ENCODE measurements around the gene COPS7A. TPM values are rescaled to one million over a fixed set of nuclear protein-coding genes. Genes with fewer than 3 reads are reported as not detected.

COPS7A gene
- total RNA-seq, 1 experiment from 2014 or later: 34.2 TPM

- H3K18ac ChIP-seq (ENCODE audit: insufficient read length, low read depth, low read length): no peak overlapping the region
- H3T11ph ChIP-seq (ENCODE audit: low read length): no peak overlapping the region
- H2BK20ac ChIP-seq (ENCODE audit: low read depth, low read length, poor library complexity, severe bottlenecking): no peak overlapping the region
- no peak overlapping the region for H3K4me2 ChIP-seq (ENCODE audit: insufficient read depth, insufficient read length, low read length)
- Mint-ChIP-seq H3K36me3 (ENCODE audit: insufficient read depth in 1 of 3, low read depth in 3 of 3) (peaks cover 3 to 22% (median 8%) of the 10 kb centered on the region in 3 experiments; a peak in 6 of 7 replicates), H3K4me3 (no peak overlapping the region; a peak in 1 of 5 replicates), H3K4me1 (peaks cover 17 to 23% of the 10 kb centered on the region in 2 experiments), H3K27ac (no peak overlapping the region), H3K27me3 (ENCODE audit: low read depth) (peaks cover 26% of the 10 kb centered on the region), H3K9me3 (no peaks in the 10 kb centered on the region; a peak in 1 of 5 replicates)
- peaks cover 3% of the 10 kb centered on the region for H3K4me1 ChIP-seq (ENCODE audit: insufficient read depth, low read length)
- DNase-seq: no peak
- no peak overlapping the region for H2AFZ ChIP-seq (ENCODE audit: low read length)
- peaks cover 6% of the 10 kb centered on the region for H3K23me2 ChIP-seq (ENCODE audit: insufficient read length, low read depth, low read length, poor library complexity, severe bottlenecking)
- no peak overlapping the region for H3K27ac ChIP-seq (ENCODE audit: insufficient read length, low read depth, low read length)
- H4K20me1 ChIP-seq (ENCODE audit: control insufficient read depth, insufficient read depth, insufficient read length): no peaks in the 10 kb centered on the region
- H3K23ac ChIP-seq (ENCODE audit: insufficient read length, low read depth, low read length): no peak overlapping the region
- WGBS (ENCODE audit: extremely low coverage, insufficient read length, low lambda C conversion rate): no CpG with 5 or more reads among the region's 9 CpGs
- no peaks in the 10 kb centered on the region for H3K79me1 ChIP-seq (ENCODE audit: insufficient read depth, low read depth, low read length, poor library complexity, severe bottlenecking)
- H3K9me3 ChIP-seq (ENCODE audit: control insufficient read depth, low read depth, low read length): no peaks in the 10 kb centered on the region
- H3K27me3 ChIP-seq (ENCODE audit: insufficient read depth, low read length): no peaks in the 10 kb centered on the region; the same call in 1 of the 2 replicates
- H4K91ac ChIP-seq (ENCODE audit: insufficient read length, low read depth, low read length): no peak overlapping the region
- H3K9ac ChIP-seq (ENCODE audit: extremely low read depth, insufficient read length, low read length): no peak overlapping the region
- H4K8ac ChIP-seq (replicated peaks; ENCODE audit: insufficient read length, low read depth, low read length): no peak overlapping the region
- no peak overlapping the region for H3K4ac ChIP-seq (ENCODE audit: low read depth, low read length)
- no peak overlapping the region for H3K14ac ChIP-seq (ENCODE audit: insufficient read depth, low read length)
- no peak for TF ChIP-seq CTCF (conservative IDR thresholded peaks at IDR 0.05)
- no peak overlapping the region for H4K5ac ChIP-seq (ENCODE audit: insufficient read length, low read depth, low read length)
- H3K79me2 ChIP-seq (ENCODE audit: insufficient read depth, low read length): no peaks in the 10 kb centered on the region
- no peak overlapping the region for H2BK12ac ChIP-seq (ENCODE audit: insufficient read length, low read depth, low read length)
- H2AK5ac ChIP-seq (ENCODE audit: insufficient read length, low read length): no peak overlapping the region
- no peak overlapping the region for H2BK5ac ChIP-seq (ENCODE audit: insufficient read length, low read length)
- H2BK15ac ChIP-seq (ENCODE audit: low read depth, low read length): no peak overlapping the region
- H2BK120ac ChIP-seq (ENCODE audit: low read depth, low read length, poor library complexity, severe bottlenecking): no peak overlapping the region
- no peak overlapping the region for H3K56ac ChIP-seq (ENCODE audit: insufficient read length, low read depth, low read length)
Measured at GRCh38 chr12:6694701-6695100, 29.1 kb upstream of the COPS7A start.
